GM18511 (cell line): ENCODE results near the gene LRBA.
"Not testable (repeated sequence)": the region's sequence is repeated elsewhere in the genome, so short reads cannot be mapped to it uniquely, and the experiment has no call there.

Experiments
- ATAC-seq: cut with Tn5 transposase; IDR thresholded peaks from one replicate; pipeline ENCODE4 v1.9.1; 2021; ENCODE audit warnings: mild to moderate bottlenecking, moderate library complexity; ENCODE audit not compliant: unreplicated experiment

The LRBA gene

DNA sequence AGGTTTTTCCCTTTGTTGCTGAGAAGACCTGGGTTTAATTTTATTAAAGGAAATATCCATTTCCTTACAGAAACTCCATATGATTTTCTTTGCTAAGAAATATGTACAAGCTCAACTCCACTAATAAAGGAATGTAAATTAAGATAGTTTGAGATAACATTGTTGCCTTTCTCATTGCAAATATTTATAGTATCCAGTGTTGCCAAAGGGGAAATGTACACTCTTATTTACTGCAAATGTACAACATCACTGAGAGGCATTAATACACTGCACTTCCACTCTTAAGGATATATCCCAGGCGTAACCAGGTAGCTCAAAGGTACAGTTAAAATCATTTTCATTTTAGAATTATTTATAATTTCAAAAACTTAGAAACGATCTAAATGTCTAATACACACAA is 7.5 kb upstream of the LRBA start:
- ATAC-seq, result no peak

DNA sequence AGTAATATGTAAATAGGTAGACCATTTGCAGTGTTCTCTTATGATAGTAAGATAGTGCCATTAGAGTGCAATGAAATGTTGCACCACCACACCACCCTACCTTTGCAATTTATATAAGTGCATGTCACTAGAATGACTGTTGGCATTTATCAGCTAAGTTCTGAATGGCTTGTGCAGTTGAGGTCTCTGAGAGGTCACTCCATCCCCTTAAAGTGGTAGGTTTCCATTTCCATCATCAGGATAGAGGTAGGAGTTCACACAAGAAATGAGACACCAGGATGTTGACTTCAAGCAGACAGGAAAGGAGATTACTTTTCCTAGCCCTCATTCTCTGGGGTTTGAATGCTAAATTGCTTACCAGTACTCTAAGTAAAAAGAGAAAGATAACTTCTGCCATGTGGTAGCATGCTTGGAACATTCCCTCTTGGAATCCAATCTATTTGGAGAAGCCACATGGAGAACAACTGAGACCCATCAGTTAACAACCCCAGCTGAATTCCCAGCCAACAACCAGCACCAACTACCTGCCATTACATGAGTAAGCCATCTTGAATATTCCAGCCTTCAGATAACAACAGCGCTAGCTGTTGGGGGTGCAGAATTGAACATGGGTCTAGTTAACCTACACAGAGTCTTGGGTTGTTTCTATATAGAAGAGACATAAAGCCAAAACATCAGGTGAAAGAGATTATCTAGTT is 6.7 kb upstream of the LRBA start:
- ATAC-seq, result no peak

DNA sequence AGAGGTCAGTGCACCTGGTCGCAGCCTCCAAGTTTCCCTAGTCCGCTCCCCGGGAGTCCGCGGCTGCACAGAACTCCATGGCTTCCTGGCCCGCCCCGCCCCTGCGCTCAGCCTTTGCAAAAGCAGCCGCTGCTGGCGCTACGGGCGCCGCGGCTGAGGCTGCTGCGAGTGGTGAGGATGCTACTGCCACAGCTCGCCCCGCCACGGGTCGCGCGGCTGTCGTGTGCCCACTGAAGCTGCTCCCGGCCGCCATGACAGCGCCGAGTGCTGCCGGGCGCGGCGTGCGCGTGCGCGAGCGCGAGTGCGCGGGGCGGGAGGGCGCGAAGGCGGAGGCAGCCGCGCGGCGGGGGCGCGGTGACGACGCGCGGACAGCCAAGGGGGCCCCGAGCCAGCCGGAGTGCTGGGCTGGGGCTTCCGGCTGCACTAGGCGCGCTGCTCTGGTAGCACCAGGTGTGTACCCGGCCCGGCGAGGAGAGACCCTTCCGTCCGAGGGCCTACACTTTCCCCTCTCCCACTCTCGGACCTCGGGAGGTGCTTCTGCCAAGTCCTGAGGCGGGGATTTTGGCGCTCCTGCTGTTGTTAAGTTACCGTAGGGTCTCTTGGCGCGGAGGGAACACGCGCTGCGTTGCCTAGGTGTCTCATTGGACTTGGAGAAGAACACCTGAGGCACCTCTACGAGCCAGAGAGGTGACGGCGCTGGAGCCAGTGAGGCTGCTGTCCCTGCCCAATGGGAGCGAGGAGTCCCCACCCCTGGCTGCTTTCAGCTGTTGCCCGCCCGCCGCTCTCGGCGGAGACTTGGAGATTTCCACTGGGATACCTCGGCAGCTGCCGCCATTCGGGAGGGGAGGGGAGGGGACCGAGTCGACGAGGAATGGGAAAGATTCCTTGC is 619 bp upstream of the LRBA start:
- ATAC-seq, result peak; percentile 75

DNA sequence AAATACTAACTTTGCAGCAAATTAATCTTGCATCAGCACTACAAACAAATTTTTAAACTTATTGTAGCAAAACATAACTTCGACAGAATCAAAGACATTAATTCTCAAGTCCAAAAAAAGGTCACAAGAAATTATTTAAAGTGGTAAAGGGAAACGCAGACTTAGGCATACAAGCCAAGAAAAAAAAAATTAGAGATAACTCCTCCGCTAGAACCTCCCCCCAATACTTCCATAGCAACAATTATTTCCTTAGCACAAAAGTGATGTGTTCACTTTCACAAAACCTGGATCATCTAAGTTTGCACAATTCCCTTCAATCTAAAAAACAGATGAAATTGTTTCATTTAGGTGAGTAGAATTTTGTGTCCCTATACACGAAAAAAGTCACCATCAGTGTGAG is 1.1 kb downstream of the LRBA start:
- no peak for ATAC-seq

DNA sequence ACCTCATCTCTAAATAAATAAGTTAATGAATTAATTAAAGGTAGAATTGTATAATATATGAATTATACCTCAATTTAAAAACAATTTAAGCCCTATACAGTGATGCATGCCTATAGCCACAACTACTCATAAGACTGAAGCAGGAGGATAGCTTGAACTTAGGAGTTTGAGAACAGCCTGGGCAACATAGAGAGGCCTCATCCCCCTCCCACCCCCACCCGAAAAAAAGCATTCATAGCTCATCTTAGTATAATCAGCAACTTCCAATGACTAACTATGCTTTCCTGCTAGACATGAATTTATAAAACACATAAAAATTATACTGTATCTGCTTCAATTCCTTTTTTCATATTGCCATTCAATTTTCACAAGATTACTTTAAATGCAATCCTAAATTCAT is 1.6 kb downstream of the LRBA start:
- no peak for ATAC-seq

DNA sequence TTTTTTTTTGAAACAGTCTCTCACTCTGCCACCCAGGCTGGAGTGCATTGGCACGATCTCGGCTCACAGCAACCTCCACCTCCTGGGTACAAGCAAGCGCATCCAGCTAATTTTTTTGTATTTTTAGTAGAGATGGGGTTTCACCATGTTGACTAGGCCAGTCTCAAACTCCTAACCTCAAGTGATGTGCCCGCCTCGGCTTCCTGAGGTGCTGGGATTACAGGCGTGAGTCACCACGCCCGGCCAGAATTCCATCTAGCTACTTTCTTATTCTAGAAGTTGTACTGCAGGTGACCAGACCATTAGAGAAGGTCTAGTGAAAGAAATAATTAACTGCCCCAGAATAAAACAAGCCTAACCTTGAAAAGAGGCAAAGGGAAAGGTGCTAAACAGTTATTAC is 2.3 kb downstream of the LRBA start:
- no peak for ATAC-seq

DNA sequence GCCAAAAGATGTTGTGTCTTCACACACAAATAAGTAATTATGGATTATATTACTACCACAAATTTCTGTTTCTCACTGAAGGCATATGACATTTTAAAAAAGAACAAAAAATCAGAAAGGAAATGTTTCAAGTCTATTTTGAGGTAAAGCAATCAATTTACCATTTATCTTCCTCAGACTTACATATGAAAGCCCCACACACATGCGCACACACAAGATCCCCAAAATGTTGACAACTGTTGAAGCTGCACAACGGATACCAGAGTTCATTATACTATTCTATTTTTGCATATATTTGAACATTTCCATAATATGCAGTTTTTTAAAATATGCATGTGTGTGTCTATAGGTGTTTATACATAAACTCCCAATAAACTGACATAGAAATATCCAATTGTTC is 2.7 kb downstream of the LRBA start:
- ATAC-seq, result no peak

DNA sequence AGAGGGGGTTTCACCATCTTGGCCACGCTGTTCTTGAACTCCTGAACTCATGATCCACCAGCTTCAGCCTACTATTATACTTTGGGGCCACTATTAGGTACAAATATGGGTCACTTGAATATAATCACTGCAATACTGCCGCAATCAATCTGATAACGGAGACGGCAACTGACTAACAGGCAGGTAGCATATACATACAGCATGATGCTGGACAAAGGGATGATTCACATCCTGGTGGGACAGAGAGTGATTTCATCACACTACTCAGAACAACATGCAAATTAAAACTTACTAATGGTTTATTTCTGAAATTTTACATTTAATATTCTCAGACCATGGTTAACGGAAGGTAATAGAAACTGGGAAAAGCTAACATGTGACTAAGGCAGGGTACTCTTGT is 10.9 kb downstream of the LRBA start:
- no peak for ATAC-seq

DNA sequence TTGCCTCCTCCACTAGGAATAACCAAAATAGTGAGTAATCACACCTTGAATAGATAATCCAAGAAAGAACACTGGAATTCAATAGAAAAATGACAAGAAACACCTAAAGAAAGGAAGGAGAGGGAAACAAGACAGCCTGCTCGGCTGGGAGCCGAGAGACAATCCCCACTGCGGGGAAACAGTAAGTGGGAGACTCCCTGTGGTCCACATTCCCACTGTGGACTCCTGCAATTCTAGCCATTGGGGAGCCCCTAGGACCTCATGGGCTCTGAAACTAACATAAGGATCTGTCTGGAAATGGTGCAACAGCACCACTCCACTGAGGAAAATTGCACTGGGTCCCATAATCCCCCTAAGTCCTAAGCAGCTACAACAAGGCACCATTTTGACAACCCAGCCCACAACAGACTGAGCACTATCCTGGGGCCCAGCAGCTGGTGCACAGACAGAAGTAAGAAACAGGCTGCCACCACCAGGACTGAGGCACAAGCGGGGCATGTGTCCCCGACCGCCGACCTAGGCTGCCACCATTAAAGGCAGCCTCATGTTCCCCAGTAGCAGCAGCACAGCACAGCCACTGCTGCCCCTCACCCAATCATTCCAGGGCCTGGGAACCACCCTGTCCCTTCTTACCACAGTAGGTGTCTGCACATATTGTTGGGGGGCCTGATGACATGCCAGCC is 14.2 kb downstream of the LRBA start:
- ATAC-seq, result no peak

DNA sequence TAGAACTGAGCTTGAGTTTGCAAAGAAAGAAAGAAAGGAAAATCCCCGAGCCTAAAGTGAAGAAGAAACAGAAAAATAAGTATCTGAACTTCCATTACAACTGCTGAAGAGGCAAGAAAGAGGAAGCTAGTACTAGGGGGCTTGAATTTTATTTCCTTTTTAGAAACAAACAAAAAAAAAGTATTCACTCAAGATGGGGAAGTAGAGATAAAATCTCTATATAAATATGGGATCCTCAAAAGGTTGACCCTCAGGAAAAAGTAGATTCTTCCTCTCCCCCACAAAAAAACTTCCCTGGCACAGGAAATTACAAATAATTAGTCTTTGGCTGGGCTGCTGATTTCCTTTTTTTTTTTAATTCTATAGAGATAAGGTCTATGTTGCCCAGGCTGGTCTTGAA is 16.0 kb downstream of the LRBA start:
- ATAC-seq, result no peak

DNA sequence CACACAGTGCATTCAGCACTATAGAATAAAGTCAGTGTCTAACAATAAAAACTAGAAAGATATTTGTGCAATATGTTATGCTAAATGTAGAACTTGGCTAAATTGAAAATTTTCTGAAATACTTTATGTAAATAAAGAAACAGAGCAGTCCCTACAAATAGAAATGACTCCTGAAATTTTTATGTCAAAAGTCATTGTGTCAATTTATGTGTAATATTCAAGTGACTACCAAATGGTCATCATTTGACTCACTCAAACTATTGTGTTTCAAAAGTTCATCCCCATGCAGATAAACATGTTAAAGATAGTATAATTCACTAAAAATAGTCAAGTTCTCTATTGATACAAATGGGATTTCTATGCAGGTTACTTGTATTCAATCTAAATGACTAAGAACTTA is 17.9 kb downstream of the LRBA start:
- no peak for ATAC-seq

DNA sequence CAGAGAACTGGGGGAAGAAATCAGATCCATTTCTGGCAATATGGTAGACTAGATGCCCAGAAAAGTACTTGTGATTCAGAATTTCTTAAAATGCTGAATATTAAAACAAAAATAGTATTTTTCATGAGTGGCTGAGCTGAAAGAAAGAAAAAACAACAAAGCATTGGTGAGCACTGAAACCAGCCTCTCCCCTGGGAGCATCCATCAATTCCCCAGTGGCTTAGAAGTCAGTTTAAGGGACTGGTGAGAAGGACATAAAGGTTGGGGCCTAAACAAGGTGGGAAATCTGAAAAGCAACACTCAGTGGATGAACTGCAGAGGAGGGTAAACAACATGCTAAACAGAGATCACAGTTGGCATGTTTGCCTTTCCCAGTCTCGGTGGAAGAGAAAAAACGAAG is 20.4 kb downstream of the LRBA start:
- ATAC-seq, result no peak

DNA sequence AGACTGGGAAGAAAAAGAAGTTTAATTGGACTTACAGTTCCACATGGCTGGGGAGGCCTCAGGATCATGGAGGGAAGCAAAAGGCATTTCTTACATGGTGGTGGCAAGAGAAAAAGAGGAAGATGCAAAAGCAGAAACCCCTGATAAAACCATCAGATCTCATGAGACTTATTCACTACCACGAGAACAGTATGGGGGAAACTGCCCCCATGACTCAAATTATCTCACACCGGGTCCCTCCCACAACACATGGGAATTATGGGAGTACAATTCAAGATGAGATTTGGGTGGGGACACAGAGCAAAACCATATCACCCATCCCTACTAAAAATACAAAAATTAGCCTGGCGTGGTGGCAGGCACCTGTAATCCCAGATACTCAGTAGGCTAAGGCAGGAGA is 21.5 kb downstream of the LRBA start:
- not testable (repeated sequence) for ATAC-seq

DNA sequence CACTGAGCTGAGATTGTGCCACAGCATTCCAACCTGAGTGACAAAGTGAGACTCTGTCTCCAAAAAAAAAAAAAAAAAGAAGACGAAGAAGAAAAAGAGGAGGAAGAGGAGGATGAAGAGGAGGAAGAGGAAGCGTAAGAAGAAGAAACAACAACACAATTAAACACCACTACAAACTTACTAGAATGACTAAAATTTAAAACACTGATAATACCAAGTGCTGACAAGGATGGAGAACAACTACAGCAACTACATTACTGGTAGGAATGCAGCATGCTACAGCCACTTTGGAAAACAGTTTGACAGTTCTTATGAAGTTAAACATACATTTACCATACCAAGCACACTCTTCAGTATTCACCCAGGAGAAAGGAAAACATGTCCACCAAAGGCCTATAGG is 24.1 kb downstream of the LRBA start:
- no peak for ATAC-seq

DNA sequence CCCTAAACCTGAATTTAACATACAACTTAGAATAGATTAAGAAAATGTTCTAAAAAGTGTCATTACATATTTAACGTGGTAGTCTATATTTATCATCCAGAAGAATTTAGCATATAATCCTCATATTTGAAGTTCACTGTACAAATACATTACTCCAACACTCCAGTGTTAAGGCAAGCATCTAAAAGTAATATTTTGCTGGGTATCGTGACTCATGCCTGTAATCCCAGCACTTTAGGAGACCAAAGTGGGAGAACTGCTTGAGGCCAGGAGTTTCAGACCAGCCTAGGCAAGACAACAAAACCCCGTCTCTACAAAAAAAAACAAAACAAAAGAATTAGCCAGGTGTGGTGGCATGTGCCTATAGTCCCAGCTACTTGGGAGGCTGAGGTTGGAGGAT is 24.8 kb downstream of the LRBA start:
- ATAC-seq, result no peak

DNA sequence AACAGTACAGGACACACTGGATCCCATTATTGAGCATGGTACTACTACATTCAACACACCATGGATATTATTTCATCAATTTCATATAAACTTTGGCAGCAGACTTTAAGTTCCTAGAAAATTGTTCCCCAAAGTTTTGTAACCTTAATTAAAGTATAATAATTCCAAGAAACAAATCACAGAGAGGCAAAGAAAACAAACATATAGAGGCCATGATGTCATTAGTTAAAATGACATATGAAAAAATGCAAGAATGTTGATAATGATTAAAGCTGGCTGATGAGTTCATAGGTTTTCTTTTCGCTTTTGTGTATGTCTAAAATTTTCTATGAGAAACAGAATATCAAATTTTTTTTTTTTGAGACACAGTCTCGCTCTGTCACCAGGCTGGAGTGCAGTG is 26.8 kb downstream of the LRBA start:
- no peak for ATAC-seq

DNA sequence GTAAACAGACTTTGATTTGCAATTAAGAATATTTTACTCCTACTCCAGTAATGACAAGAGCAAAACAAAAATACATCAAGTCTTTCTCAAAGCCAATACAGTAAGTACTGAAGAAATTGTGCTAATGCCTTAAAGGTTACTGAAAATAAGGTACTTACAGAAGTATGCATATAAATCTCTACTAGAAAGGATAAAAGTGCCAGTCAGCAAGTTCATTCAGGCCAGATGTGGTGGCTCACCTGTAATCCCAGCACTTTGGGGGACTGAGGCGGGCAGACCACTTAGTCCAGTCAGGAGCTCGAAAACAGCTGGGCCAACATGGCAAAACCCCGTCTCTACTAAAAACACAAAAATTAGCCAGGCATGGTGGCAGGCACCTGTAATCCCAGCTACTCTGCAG is 27.9 kb downstream of the LRBA start:
- ATAC-seq, result no peak

DNA sequence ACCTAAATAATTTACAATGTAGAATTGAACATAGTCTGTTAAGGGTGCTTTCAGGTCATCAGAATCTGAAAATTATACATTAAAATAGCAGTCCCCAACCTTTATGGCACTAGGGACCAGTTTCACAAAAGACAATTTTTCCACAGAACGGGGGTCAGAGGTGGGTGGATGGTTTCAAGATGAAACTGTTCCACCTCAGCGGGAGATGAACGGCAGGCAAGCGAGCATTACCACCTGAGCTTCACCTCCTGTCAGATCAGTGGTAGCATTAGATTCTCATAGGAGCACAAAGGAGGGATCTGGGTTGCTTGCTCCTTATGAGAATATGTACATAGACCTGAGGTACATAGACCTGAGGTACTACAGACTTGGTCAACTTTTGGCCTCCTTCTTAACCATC is 29.0 kb downstream of the LRBA start:
- ATAC-seq, result peak; percentile 76

DNA sequence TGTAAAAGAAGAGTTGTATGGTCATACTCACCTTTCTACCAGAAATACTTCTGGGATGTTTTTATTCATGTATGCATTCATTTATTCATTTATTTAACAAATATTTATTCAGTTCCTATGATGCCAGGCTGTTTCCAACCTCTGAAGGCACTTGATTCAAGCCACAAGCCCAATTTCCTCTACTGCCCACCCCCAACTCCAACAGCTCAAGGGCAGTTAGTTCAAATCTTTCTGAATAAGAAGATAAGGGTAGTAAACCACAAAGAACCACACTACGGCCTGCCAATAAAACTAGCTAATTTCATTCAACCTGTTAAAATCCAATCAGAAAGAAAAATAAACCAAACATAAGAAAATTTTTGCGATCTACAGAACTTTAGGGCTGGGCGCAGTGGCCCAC is 31.2 kb downstream of the LRBA start:
- ATAC-seq, result no peak

DNA sequence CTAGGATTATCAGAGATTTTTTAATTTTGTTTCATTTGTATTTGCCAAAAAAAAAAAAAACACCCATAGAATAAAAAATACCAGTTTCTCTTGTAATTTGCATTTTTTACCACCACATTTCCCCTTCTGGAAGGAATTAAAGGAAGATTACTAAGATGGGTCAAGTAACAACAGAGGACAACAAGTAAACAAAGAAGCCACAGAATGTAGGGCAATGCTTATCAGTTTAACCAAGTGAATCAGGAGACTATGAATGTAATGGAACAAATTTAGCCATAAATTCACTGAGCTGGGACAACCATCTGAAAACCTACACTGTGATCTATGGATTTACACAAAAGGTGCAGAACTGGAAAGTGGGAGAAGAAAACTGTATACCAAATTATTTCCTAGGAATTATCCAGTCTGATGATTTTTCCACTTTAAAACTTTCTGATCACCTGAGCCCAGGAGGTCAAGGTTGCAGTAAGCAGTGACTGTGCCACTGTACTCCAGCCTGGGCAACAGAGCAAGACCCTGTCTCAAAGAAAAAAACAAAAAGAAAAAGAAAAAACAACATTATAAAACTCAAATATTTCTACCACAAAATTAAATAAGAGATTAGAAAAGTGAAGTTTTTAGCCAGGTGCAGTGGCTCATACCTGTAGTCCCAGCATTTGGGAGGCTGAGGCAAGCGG is 32.4 kb downstream of the LRBA start:
- no peak for ATAC-seq
